Amniotic stem cell (primary cell): ENCODE data around the gene ANKS1A.
"Not testable (repeated sequence)": the region's sequence is repeated elsewhere in the genome, so short reads cannot be mapped to it uniquely, and the experiment has no call there.

Experiments
- DNase-seq: peaks from one replicate; lab custom pipeline; 2025; lab: John Stamatoyannopoulos, UW

The ANKS1A gene

GRCh38 chr6:34884073-34884472, 5.0 kb upstream of the ANKS1A start:
- DNase-seq = not testable (repeated sequence)

DNA sequence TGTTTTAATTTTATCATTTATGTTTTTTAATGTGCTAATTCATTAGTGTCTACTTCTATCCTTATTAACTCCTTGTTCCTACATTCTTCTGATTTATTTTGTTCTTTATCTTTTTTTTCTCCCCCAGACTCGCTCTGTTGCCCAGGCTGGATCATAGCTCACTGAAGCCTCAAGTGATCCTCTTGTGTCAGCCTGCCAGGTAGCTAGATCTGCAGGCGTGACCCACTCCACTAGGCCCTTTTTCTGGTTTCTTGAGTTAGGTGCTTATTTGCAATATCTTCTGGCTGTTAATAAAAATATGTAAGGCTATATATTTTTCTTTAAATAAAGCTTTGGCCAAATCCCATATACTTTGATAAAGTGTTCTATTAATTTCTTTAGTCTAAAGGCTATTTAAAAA, 4.1 kb upstream of the ANKS1A start:
- no peak for DNase-seq

GRCh38 chr6:34885837-34886236, 3.2 kb upstream of the ANKS1A start:
- not testable (repeated sequence) for DNase-seq

DNA sequence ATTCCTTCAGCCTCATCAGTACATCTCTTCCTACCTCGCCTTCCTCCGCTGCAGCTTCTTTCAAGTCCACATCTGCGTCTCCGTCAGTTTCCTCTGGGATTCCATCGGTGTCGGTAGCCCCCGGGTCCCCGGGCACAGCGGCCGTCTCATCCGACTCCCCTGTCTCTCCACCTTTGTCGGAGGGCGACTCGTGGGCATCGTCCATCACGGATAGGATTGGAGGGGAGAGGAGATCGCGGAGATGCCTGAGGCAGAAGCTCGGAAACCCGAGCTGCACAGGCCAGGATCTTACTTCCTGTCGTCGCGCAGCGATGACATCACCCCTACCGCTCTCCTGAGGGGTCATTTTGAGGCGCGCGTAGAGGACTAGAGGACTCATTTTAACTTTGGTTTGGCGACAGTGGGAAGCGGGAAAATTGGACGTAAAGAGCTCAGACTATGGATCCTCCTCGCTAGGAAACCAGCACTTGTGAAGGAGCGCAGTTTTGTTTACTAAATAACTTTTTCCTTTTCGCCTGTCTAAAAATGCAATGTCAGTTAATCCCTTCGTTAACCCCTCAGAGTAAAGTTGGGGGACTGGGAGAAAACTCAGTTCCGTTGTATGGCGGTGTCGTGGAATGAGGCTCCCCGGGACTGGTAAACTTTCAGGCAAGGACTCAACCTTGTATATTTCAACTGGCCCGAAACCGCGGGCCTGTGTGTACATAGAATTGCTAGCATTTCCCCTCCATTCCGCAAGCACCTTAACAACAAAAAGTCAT, 1.1 kb upstream of the ANKS1A start, which contains the start of gene TAF11:
TAF11 (minus strand) TSS at position 290 of the 761 bp plus-strand sequence; CDS start at position 205, 85 bp downstream.
- DNase-seq = peak; percentile 92

DNA sequence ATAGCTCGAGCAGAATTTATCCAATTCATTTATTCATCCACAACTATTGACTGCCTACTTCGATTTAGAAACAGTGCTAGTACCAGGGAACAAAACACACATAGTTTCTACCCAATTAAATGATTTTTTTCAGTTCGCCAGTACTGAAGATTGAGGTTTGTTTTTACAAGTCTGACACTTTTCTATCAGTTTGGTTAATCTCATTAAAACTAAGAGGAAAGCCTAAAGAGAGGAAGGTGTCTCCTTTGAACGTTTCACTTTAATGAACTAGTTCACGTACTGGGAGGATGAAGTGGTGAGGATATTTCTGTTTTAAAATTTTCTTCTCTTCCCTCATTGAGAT, 570 bp upstream of the ANKS1A start:
- DNase-seq = no peak

GRCh38 chr6:34890533-34890925, 1.5 kb downstream of the ANKS1A start:
- no peak for DNase-seq

DNA sequence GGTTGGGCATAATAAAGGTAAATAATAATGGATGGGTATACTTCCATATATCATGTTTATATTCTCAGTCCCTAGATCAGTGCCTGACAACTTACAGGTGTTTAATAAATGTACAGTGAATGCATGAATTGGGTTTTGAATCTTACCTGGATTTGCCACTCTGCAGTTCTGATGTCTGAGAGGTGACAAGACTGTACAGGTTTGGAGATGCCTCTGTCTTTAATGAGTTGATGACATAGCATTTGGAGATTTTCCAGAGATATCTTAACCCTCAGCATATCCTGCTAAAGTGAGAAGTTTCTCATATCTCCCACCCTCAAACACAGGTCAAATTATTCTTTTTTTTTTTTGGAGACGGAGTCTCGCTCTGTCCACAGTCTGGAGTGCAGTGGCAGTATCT, 2.2 kb downstream of the ANKS1A start:
- DNase-seq = no peak

GRCh38 chr6:34894693-34895092, 5.6 kb downstream of the ANKS1A start:
- no peak for DNase-seq

DNA sequence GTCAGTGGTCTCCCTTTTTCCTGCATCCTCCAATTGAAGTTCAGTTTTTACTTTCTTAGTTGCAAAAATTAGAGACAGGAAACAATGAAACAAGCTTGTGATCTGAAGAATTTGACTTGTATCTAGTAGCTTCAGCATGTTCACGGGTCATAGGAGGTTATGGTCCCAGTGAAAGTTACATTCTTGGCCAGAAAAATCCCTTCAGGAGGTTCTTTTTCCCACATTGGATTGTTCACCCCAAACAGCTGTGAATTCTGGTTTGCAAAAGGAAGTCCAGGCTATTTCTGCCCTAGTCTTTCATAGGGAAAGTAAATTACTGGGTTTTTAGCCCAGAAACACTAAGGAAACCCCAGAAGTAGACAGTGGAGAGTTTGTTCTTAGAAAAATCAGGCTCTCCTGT, 8.1 kb downstream of the ANKS1A start:
- no peak for DNase-seq

GRCh38 chr6:34897716-34898115, 8.7 kb downstream of the ANKS1A start:
- DNase-seq = no peak

DNA sequence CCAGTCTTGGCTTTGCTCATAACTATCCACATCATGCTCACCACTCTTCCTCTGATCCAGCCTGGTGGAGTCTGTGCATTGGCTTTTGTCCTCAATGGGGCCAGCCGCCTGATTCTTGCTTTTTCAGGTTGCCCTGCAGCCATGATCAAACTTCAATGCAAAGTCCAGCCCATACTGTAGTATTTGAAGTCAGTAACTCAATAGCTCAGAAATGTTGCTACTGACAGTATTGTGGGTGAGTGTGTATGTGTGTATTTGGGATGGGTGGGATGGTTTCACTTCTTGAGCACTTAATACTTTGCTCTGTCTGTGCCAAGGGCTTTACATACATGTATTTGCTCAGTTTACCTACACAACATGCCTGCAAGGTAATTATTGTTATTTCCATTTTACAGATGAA, 10.7 kb downstream of the ANKS1A start:
- not testable (repeated sequence) for DNase-seq

DNA sequence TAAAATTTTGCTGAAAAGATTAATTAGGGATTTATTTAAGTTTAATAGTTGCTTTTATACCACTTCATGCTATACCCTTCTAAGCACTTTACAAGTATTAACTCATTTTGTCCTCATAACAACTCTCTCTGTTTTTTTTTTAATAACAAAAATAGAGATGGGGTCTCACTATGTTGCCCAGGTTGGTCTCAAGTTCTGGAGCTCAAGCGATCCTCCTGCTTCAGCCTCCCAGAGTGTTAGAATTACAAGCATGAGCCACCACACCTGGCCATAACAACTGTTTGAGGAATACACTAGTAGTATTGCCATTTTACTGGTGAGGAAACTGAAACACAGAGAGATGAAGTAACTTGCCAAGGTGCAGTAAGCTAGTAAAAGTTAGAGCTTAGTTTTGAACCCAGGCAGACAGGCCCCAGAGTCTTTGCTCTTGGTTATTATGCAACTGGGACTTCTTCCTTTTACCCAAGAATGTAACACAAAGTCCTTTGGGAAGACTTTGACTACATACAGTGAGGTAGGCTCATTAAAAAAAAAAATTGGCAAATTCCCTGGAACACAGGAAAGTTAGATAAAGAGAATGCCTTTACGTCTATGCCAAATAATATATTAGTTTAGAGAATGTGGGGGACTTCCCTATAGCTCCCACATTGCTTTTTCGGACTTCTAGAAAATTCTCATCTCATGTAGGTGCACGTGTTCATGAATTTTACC, 11.4 kb downstream of the ANKS1A start:
- DNase-seq = no peak

DNA sequence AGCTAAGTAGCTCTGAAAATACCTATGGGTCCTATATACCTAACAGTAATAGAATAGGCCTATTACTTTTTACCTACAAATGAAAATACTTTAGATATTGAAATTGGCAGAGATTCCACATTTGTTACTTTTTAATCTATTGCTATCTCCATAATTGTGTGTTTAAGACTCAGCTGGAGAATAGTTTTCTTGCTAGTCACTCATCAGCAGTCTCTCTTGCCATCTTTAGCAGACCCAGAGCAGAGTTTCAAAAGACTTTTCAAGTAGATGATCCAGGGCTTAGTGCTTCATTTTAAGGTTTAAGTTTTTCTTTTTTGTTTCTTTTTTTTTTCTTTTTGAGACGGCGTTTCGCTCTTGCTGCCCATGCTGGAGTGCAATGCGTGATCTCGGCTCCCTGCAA, 12.9 kb downstream of the ANKS1A start:
- no peak for DNase-seq

DNA sequence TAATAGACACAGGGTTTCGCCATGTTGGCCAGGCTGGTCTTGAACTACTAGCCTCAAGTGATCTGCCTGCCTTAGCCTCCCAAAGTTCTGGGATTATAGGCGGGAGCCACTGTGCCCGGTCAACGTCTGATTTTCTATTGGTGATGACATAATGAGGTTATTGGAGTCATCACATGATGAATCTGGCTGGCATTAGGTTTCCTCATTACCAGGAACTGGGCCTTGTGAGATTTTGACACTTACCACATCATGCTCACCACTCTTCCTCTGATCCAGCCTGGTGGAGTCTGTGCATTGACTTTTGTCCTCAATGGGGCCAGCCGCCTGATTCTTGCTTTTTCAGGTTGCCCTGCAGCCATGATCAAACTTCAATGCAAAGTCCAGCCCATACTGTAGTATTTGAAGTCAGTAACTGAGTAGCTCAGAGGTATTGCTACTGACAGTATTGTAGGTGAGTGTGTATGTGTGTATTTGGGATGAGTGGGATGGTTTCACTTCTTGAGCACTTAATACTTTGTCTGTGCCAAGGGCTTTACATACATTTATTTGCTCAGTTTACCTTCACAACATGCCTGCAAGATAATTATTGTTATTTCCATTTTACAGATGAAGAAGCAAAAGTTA, 16.0 kb downstream of the ANKS1A start:
- DNase-seq = no peak

- DNase-seq = no peak
Measured at GRCh38 chr6:34906826-34907225, 17.8 kb downstream of the ANKS1A start.

- no peak for DNase-seq
Measured at GRCh38 chr6:34908194-34908593, 19.1 kb downstream of the ANKS1A start.

DNA sequence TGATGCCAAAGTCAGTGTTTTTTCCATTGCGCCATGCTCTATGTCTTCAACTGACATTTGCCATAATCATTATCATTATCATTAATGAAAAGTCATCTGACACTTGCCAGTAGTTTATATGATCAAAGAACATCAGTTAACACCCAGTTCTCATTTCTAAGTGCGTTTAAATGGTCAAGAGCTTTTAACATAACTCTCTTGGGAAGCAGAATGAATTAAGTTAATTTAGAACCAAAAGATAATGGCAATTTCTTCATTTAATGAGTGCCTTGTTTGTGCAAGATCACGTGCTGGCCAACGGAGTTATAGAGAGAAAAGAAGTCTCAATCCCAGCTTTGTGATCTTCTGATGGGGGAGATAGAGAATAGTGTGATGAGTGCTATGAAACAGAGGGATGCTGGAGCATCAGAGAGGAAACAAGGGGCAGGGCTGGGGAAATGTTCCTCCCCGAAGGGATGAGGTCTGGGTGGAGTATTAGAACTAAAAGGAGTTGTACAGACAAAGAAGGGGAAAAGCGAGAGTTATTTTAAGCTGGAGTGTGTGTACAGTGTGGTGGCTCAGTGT, 20.3 kb downstream of the ANKS1A start:
- DNase-seq = no peak

DNA sequence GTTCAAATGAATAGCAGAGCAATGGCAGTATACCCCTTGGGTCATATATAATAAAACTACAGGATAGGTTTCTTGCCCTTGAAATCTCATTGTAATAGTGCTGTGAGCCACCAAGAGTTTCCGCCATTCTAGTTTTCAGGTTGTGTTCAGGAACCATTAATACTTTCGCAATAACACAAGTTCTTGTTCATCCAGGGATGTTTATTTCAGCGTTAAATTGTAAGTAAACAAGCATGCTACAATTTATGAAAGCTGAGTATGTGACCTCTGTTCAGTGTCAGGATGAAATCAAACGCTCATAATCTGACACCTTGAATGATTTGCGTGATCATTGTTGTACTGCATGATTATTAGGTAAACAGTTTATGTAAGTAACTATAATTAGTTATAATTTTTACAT, 22.8 kb downstream of the ANKS1A start:
- no peak for DNase-seq

DNA sequence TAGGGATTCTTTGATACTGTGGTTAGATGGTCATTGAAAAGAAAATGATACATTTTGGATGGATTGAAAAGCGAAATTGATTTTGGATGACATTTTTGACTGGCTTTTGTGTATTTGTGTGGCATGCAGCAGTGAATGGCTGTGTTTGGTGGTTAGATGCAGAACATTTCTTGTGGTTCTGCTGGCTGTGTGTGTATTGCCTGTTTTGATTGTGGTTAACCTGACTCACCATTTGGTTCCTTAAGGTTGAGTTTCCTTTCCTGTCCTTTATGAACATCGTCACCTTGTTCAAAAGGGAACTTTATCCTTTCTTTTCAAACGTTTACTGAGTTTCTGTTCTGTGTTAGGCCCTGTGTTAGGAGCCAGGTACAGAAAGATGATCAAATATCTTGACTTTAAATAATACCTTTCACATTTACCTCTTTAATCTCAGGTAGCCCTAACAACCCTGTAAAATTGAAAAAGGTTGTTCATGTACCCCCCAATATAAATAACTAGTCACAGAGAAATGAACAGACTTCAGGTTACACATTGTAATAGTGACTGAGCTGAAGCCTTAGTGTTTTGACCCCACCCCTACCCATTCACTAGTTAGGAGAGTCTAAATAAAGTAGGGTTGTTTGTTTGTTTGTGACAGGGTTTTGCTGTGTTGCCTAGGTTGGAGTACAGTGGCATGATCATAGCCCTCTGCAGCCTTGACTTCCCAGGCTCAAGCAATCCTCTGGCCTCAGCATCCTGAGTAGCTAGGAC, 23.8 kb downstream of the ANKS1A start:
- DNase-seq = no peak

- no peak for DNase-seq
Measured at GRCh38 chr6:34914358-34914757, 25.3 kb downstream of the ANKS1A start.

DNA sequence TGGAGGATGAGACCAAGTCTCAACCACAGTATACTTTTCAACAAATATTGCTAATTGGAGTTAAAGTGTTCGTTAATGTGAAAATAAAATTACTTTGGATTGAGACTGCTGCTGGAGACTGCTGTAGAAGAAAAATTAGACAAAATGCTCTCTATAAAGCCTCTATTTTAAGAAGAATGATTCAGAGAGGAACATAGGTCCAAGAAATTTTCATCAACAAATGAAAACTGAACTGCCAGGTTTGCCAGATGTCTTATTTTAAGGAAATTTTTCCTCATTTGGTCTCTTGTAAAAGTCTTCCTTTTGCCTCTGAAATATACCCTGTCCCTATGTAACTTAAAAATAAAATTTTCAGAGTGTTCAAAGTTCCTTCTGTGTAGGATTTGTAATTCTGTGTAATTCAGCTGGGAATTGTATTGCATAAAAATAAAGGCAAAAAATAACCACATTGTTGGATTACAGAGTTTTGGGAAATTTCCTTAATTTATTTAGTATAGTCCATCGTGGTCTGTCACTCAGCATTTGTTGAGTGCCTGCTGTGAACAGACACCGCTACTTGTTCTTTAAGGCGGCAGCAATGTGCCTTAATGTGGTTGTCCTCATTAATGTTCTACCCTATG, 27.4 kb downstream of the ANKS1A start:
- DNase-seq = no peak
